Panc1 (cell line): ENCODE data around the gene MORN1. TPM values are rescaled to one million over a fixed set of nuclear protein-coding genes. Genes with fewer than 3 reads are reported as not detected.

Source experiments
- ATAC-seq: fragments of 200-7000 bp; cut with Tn5 transposase; 2 replicates; pipeline ENCODE4 v1.9.1; 2020; ENCODE audit warnings: mild to moderate bottlenecking, moderate library complexity
- BruUV-seq: library from RNA; stranded (reverse); fragments of 400-500 nt; replicated peaks from 2 replicates; lab custom pipeline; 2021; lab: Mats Ljungman, UMichigan
- CTCF ChIA-PET: fragments of 300-600 bp; sonication (Branson Sonifier 250); formaldehyde crosslinking; loops from one replicate; lab custom pipeline; 2022; ENCODE audit warnings: antibody characterized with exemption; lab: Charles Lee
- POLR2A ChIA-PET: fragments of 300-600 bp; sonication (Branson Sonifier 250); formaldehyde crosslinking; loops from one replicate; lab custom pipeline; 2022; ENCODE audit warnings: antibody characterized with exemption; lab: Charles Lee
- DNase-seq: peaks from one replicate; pipeline ENCODE4 v3.0.0-alpha.2; 2010; ENCODE audit warnings: low read depth, low spot score
- H3K27ac ChIP-seq: 2 replicates; pipeline ENCODE4 v1.5.1; 2011; ENCODE audit warnings: mild to moderate bottlenecking, low read length, inconsistent platforms
- H3K27me3 ChIP-seq: fragments of 200-500 bp; sonication (Bioruptor generic); 2 replicates; pipeline ENCODE4 v1.6.0; 2014; ENCODE audit warnings: low read length, inconsistent platforms; ENCODE audit not compliant: control insufficient read depth, insufficient read depth
- H3K36me3 ChIP-seq: fragments of 200-500 bp; sonication (Bioruptor generic); 2 replicates; pipeline ENCODE4 v1.5.1; 2014; ENCODE audit warnings: inconsistent platforms, mild to moderate bottlenecking, low read length, moderate library complexity; ENCODE audit not compliant: control insufficient read depth, insufficient read depth
- H3K4me1 ChIP-seq: 2 replicates; pipeline ENCODE4 v1.5.1; 2011; ENCODE audit warnings: inconsistent platforms, mild to moderate bottlenecking, low read length, moderate library complexity; ENCODE audit not compliant: control insufficient read depth, insufficient read depth
- H3K4me3 ChIP-seq, 2 experiments: 2 replicates each; pipeline ENCODE4 v1.5.1; 2011 to 2012; ENCODE audit warnings: low read depth in 2 of 2, low read length in 2 of 2, mild to moderate bottlenecking in 2 of 2, inconsistent platforms in 1 of 2, moderate library complexity in 1 of 2
- H3K9me3 ChIP-seq: fragments of 200-500 bp; sonication (Bioruptor generic); 2 replicates; pipeline ENCODE4 v1.5.1; 2014; ENCODE audit warnings: low read depth, mild to moderate bottlenecking, inconsistent platforms, low read length, moderate library complexity; ENCODE audit not compliant: control insufficient read depth, insufficient read depth
- CTCF ChIP-seq: fragments of 450-650 bp; IDR thresholded peaks from 2 replicates; pipeline ENCODE4 v1.5.1; 2017; ENCODE audit warnings: mild to moderate bottlenecking
- POLR2AphosphoS5 ChIP-seq: IDR thresholded peaks from 2 replicates; pipeline ENCODE4 v1.6.1; 2012; ENCODE audit warnings: mild to moderate bottlenecking, low read depth, low read length, moderate library complexity
- SIN3A ChIP-seq: IDR thresholded peaks from 2 replicates; pipeline ENCODE4 v1.6.1; 2012; ENCODE audit warnings: low read depth, mild to moderate bottlenecking, low read length, moderate library complexity, borderline replicate concordance; ENCODE audit not compliant: insufficient read depth
- TCF7L2 ChIP-seq: IDR thresholded peaks from 2 replicates; pipeline ENCODE4 v1.6.1; 2011; ENCODE audit warnings: mild to moderate bottlenecking, low read depth, low read length, inconsistent platforms
- in situ Hi-C: cut with HindIII; loops from 2 replicates; pipeline ENCODE4 v1.10.0; 2016; ENCODE audit warnings: low sequenced_read_pairs, low pct_unique_long_range_greater_than_20kb
- intact Hi-C: fragments of 100-400 bp; cut with micrococcal nuclease; formaldehyde crosslinking; loops from one replicate; pipeline ENCODE4 v1.10.0; 2022; ENCODE audit not compliant: unreplicated experiment
- total RNA-seq: library from RNA; stranded (reverse); gene quantifications from one replicate; pipeline ENCODE4 v1.2.1, GENCODE V29; 2021; ENCODE audit not compliant: unreplicated experiment
- TF ChIP-seq, protein P1 (sequence below), 2 experiments: IDR thresholded peaks; 2 replicates each; pipeline ENCODE4 v1.6.1; 2011 to 2012; ENCODE audit warnings: low read depth in 2 of 2, control low read depth in 1 of 2, low read length in 1 of 2, mild to moderate bottlenecking in 1 of 2, moderate library complexity in 1 of 2; ENCODE audit not compliant: insufficient read depth in 1 of 2

The MORN1 gene
- total RNA-seq, 1 experiment from 2014 or later: 21.3 TPM

GRCh38 chr1:2315674-2316450 is 75.5 kb downstream of the MORN1 start:
- no TSS peak for BruUV-seq
- no peaks in the 10 kb centered on the region for H3K36me3 ChIP-seq
- H3K4me1 ChIP-seq: peaks cover 53% of the 10 kb centered on the region
- CTCF ChIA-PET: interaction anchor here (0.6 to 1.7 kb wide), 8 partner anchors 25 to 202 kb away, joined by 3 to 6 read pairs (median 4); partner anchors contain the start of gene FAAP20
- TF ChIP-seq POLR2AphosphoS5: no peak
- TF ChIP-seq, protein P1, sequence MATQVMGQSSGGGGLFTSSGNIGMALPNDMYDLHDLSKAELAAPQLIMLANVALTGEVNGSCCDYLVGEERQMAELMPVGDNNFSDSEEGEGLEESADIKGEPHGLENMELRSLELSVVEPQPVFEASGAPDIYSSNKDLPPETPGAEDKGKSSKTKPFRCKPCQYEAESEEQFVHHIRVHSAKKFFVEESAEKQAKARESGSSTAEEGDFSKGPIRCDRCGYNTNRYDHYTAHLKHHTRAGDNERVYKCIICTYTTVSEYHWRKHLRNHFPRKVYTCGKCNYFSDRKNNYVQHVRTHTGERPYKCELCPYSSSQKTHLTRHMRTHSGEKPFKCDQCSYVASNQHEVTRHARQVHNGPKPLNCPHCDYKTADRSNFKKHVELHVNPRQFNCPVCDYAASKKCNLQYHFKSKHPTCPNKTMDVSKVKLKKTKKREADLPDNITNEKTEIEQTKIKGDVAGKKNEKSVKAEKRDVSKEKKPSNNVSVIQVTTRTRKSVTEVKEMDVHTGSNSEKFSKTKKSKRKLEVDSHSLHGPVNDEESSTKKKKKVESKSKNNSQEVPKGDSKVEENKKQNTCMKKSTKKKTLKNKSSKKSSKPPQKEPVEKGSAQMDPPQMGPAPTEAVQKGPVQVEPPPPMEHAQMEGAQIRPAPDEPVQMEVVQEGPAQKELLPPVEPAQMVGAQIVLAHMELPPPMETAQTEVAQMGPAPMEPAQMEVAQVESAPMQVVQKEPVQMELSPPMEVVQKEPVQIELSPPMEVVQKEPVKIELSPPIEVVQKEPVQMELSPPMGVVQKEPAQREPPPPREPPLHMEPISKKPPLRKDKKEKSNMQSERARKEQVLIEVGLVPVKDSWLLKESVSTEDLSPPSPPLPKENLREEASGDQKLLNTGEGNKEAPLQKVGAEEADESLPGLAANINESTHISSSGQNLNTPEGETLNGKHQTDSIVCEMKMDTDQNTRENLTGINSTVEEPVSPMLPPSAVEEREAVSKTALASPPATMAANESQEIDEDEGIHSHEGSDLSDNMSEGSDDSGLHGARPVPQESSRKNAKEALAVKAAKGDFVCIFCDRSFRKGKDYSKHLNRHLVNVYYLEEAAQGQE (IDR thresholded peaks at IDR 0.05; ENCODE audit: insufficient read depth in 1 of 2, low read depth in 2 of 2, low read length in 1 of 2): no peak
- no peak for TF ChIP-seq CTCF
- TF ChIP-seq TCF7L2: no peak
- no peak for TF ChIP-seq SIN3A
- no peaks in the 10 kb centered on the region for H3K9me3 ChIP-seq
- DNase-seq (no peak), ATAC-seq (no peak)
- intact Hi-C loops: loop anchor here (10.0 kb wide), 1 partner anchor 121 kb away; the partner anchor contains the start of gene FAAP20
- peak overlapping the region; percentile 73 for H3K27ac ChIP-seq
- POLR2A ChIA-PET: interaction anchor here (0.6 kb wide), 1 partner anchor 76 kb away, joined by 3 read pairs; the partner anchor contains the start of genes MORN1 and RER1
- H3K4me3 ChIP-seq: no peak overlapping the region
- no peaks in the 10 kb centered on the region for H3K27me3 ChIP-seq
- in situ Hi-C loops: no loop called here

DNA sequence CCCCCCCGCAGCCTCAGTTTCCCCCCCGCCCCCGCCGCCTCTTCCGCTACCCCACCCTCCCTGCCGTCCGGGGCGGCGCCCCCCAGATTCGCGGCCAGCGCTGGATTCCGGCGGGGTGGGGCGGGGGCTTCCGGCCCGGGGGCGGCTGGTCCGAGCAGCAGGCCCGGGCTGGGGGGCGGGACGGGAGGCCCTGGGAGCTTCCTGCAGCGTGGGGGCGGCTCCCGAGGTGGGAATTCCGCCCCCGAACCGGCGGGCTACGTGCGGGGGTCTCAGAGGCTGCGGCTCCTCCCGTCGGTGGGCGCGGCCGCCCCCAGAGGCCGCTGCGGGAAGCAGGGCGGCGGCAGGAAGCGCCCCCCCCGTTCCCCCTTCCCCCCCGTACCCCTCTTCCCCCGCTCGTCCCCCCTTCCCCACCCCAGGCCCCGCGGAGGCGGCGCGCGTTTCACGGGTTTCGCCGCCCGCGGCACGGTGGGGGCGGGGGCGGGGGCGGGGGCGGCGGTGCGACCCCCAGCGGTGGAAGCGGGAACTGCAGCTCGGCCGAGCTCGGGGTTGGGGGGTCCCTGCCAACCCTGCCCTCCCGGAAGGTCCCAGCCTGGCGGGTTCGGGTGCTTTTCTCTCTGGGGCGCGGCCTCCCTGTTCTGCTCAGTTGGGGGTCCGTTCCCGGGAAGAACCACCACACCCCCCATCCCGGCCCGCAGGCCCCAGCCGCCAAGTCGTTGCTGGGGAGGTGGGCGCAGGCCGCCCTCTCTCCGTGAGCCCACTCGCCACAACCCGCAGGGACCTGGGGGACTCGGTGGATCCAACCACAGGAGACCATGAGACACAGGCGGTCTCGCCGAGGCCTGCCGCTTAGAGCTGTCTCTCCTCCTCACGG is 76.3 kb downstream of the MORN1 start:
- BruUV-seq: no TSS peak
- no peaks in the 10 kb centered on the region for H3K36me3 ChIP-seq
- peak overlapping the region; percentile 42 to 50 for H3K4me3 ChIP-seq
- H3K4me1 ChIP-seq: peaks cover 61% of the 10 kb centered on the region
- H3K9me3 ChIP-seq: no peaks in the 10 kb centered on the region
- TF ChIP-seq CTCF (peak; percentile 97), TCF7L2 (no peak), POLR2AphosphoS5 (no peak)
- in situ Hi-C loops: no loop called here
- no peaks in the 10 kb centered on the region for H3K27me3 ChIP-seq
- intact Hi-C loops: loop anchor here (5.0 to 10.0 kb wide), 2 partner anchors 83 to 120 kb away; partner anchors contain the start of gene FAAP20
- DNase-seq: no peak
- POLR2A ChIA-PET: interaction anchor here (0.6 kb wide), 1 partner anchor 76 kb away, joined by 3 read pairs; the partner anchor contains the start of genes MORN1 and RER1
- CTCF ChIA-PET: interaction anchor here (0.6 to 1.7 kb wide), 8 partner anchors 26 to 201 kb away, joined by 3 to 6 read pairs (median 4); partner anchors contain the start of gene FAAP20
- ATAC-seq: peak; percentile 44
- H3K27ac ChIP-seq: peak overlapping the region; percentile 73; the same call in 1 of the 2 replicates
